Stimulated activated naive B cell treated with anti-CD40 and anti-IgM and Interleukin-4, amounts not matched to agents 10 μg/mL and 1 μg/mL and 100 μg/mL, for 72 hours (primary cell): ENCODE results near the gene TRMT44.

Source experiments
- ATAC-seq, 2 donors: fragments of 150-1000 bp; cut with Tn5 transposase; replicated peaks; 2 replicates each; pipeline ENCODE4 v1.10.0; 2021; ENCODE audit warnings: moderate library complexity in 1 of 2
- DNase-seq: peaks from one replicate; pipeline ENCODE4 v3.0.0; 2021
- H3K27ac Mint-ChIP-seq: one replicate; pipeline ENCODE4 v1.8.0; 2022; ENCODE audit warnings: mild to moderate bottlenecking, mixed read lengths
- H3K27me3 Mint-ChIP-seq, 2 donors: one replicate each; pipeline ENCODE4 v1.8.0; 2022; ENCODE audit warnings: mixed read lengths in 2 of 2
- H3K36me3 Mint-ChIP-seq, 2 donors: one replicate each; pipeline ENCODE4 v1.8.0; 2022; ENCODE audit warnings: mixed read lengths in 2 of 2, mild to moderate bottlenecking in 1 of 2
- H3K4me1 Mint-ChIP-seq, 2 donors: one replicate each; pipeline ENCODE4 v1.8.0; 2022; ENCODE audit warnings: mixed read lengths in 2 of 2, mild to moderate bottlenecking in 1 of 2
- H3K4me3 Mint-ChIP-seq, 2 donors: one replicate each; pipeline ENCODE4 v1.8.0; 2022; ENCODE audit warnings: mild to moderate bottlenecking in 2 of 2, mixed read lengths in 2 of 2, moderate library complexity in 1 of 2
- H3K9me3 Mint-ChIP-seq, 2 donors: one replicate each; pipeline ENCODE4 v1.8.0; 2022; ENCODE audit warnings: mixed read lengths in 2 of 2, mild to moderate bottlenecking in 1 of 2

Gene TRMT44

DNA sequence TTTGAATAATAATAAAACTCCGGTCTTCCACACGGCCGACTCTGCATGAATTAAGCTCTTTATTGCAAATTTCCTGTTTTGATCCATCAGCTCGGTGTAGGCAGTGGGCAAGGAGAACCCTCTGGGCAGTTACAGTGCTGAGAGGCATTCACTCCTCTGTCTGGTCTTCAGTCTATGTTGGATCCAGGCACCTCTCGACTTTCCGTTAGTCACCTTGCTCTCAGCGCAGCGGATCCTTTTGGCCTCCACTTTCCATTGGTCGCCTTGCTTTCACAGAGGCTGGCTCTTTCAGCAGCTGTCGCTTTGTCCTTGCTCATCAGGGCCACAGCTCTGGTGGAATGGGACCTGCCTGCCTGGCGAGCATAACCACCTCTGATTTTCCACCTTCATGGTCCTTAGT, 52.9 kb downstream of the TRMT44 start:
- Mint-ChIP-seq H3K4me3 (no peak overlapping the region), H3K36me3 (peaks cover 26 to 56% of the 10 kb centered on the region in 2 donors), H3K9me3 (peaks cover 7% of the 10 kb centered on the region in 2 donors), H3K4me1 (peaks cover 0 to 4% of the 10 kb centered on the region in 2 donors), H3K27ac (no peak overlapping the region), H3K27me3 (no peaks in the 10 kb centered on the region)
- no peak for DNase-seq
- ATAC-seq, result no peak

DNA sequence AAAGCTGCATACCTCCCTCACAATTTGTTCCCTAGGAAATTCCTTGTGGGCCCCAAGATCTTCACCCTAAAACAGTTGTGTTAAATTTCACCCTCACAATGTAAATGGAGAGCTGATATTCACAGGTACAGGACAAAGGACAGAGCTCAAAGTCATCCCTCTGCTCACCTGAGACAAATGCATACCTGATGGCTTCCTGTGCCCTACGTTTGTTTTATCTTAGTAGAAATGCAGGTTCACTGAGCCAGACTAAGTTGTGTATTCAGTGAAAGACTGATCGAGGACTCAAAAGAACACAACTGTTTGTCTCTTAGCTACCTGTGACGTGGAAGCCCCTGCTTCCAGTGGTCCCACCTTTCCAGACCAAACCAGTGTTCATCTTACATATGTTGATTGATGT, 53.6 kb downstream of the TRMT44 start:
- Mint-ChIP-seq H3K9me3 (peaks cover 7% of the 10 kb centered on the region in 2 donors), H3K27me3 (no peaks in the 10 kb centered on the region), H3K4me1 (peaks cover 0 to 2% of the 10 kb centered on the region in 2 donors), H3K27ac (no peak overlapping the region), H3K36me3 (peaks cover 23 to 53% of the 10 kb centered on the region in 2 donors), H3K4me3 (no peak overlapping the region)
- ATAC-seq, result no peak
- DNase-seq, result no peak

DNA sequence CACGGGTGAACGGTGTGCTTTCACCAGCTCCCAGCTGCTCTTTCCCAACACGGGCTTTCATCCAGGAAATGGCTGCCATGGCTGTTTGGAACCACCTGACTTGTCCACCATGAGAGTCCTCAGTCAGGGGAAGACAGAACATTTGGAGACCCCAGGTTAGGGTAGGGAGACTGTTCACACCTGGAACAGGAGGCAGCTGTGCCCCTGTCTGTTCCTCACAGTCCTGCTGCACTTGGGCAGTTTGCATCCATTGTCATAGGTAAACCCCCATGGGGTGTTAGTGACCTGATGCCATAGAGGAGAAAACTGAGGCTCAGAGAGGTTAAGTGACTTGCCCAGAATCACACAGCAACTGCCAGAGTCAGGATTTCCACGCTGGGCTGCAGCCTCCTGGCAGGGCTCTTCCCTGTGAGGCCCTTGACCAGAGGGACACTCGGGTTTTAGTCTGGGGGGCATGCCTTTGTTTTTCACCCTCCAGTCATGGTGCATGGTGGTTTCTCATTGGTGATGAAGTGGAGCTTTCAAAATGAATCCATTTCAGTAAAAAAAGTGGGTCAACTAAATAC, 54.5 kb downstream of the TRMT44 start:
- Mint-ChIP-seq H3K36me3 (peaks cover 22 to 49% of the 10 kb centered on the region in 2 donors), H3K4me1 (peaks cover 0 to 2% of the 10 kb centered on the region in 2 donors), H3K9me3 (peaks cover 7% of the 10 kb centered on the region in 2 donors), H3K27me3 (no peaks in the 10 kb centered on the region), H3K4me3 (no peak overlapping the region), H3K27ac (no peak overlapping the region)
- ATAC-seq, result no peak
- no peak for DNase-seq

DNA sequence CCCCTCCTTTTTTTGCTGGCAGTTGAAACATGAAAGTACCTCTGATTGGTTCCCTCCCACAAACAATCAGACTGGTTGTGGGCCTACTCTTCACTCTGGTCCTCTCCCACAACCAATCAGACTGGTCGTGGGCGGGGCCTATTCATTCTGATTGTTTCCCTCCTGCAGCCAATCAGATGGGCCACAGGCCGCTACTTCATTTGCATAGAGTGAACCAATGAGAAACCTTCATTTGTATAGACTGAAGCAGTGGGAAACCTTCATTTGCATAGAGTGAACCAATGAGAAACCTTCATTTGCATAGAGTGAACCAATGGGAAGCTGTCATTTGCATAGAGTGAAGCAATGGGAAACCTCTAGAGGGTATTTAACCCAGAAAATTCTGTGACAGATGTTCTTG, 55.2 kb downstream of the TRMT44 start:
- ATAC-seq (no peak), DNase-seq (no peak)
- Mint-ChIP-seq H3K36me3 (peaks cover 17 to 44% of the 10 kb centered on the region in 2 donors), H3K4me1 (peaks cover 0 to 2% of the 10 kb centered on the region in 2 donors), H3K27me3 (no peaks in the 10 kb centered on the region), H3K27ac (no peak overlapping the region), H3K4me3 (no peak overlapping the region), H3K9me3 (peaks cover 7% of the 10 kb centered on the region in 2 donors)

DNA sequence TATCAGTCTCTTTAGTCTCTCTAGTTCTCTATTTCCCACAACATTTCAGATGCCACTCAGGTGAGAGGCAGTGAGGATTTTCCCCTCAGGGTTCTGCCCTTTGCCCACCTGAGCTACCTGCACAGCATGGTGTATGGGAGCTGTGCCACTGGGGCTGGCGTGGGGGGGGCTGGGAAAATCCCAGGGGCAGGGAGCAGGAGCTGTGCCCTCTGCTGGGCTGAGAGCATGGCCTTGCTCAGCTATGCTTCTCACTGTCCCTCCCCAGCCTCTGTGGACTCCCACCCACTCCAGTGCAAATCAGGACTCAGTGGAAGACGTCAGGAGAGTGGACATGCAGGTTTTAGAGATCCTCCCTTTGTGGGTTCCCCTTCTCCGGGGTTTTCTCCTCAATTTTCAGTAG, 57.2 kb downstream of the TRMT44 start:
- peaks cover 17 to 43% of the 10 kb centered on the region in 2 donors for H3K36me3 Mint-ChIP-seq

DNA sequence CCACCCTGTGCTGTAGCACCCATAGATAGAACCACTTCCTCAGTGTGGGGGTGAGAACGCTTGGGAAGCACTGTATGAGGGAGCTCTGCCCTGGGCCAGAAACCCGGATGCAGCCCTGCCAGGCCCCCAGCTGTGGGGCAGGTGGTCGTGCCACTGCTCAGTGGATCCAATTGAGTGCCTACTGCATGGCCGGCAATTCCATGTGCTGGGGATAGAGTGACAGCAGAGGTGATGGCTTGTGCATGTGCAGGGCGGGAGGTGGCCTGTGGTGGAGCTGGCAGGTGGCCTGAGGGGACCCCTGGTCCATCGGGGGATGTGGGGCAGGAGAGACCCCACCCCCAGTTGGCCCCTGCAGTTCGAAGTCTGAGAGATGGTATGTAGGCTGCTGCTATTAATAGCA, 60.4 kb downstream of the TRMT44 start:
- Mint-ChIP-seq H3K4me3 (no peak overlapping the region), H3K27ac (no peak overlapping the region), H3K9me3 (peaks cover 13 to 16% of the 10 kb centered on the region in 2 donors), H3K36me3 (peaks cover 18 to 41% of the 10 kb centered on the region in 2 donors), H3K4me1 (no peaks in the 10 kb centered on the region), H3K27me3 (peaks cover 0 to 6% of the 10 kb centered on the region in 2 donors)
- no peak for DNase-seq
- no peak for ATAC-seq

More for the DNA sequence above, 57.2 kb downstream of the TRMT44 start:
- Mint-ChIP-seq H3K4me3 (no peak overlapping the region), H3K27ac (no peak overlapping the region), H3K4me1 (peaks cover 0 to 2% of the 10 kb centered on the region in 2 donors), H3K9me3 (peaks cover 7% of the 10 kb centered on the region in 2 donors), H3K27me3 (no peaks in the 10 kb centered on the region)
- DNase-seq (no peak), ATAC-seq (no peak)

DNA sequence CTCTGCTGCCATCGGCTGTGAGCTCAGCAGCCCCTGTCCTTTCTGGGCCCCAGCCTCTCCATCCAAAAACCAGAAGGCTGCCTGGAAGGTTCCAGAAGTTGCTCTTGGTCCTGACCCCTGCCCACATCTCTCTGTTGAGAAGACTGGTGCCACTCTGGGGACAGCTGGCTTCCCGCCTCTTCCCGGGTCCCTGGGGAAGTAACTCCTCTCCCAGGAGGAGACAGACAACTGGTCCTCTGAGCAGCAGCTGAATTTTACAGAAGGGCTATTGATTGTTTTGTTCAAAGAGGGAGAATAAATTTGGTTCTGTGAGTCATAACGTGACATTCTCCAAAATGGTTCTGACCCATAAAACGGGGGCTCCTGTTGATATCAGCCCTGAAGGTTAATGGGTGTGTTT, 61.2 kb downstream of the TRMT44 start:
- ATAC-seq, result no peak
- H3K9me3 Mint-ChIP-seq, result peaks cover 13 to 17% of the 10 kb centered on the region in 2 donors
- H3K27ac Mint-ChIP-seq, result no peak overlapping the region
- no peak overlapping the region for H3K4me3 Mint-ChIP-seq
- H3K4me1 Mint-ChIP-seq, result no peaks in the 10 kb centered on the region
- no peak for DNase-seq
- peaks cover 15 to 37% of the 10 kb centered on the region in 2 donors for H3K36me3 Mint-ChIP-seq
- H3K27me3 Mint-ChIP-seq, result peaks cover 0 to 6% of the 10 kb centered on the region in 2 donors

DNA sequence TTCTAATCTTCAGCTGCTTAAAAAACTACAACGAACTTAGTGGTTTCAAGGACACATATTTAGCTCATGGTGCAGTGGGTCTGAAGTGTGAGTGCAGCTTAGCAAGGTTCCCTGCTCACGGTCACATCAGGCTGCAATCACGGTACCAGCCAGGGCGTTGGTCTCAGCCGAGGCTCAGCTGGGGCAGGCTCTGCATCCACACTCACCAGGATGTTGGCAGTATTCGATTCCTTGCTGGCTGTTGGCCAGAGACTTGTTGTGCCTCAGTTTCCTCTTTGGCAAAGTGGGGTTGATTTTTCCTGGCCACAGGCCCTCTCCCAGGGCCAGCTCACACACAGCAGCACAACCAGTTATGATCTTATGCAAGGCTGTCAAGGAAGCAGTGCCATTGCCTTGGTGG, 61.8 kb downstream of the TRMT44 start:
- DNase-seq (no peak), ATAC-seq (no peak)
- Mint-ChIP-seq H3K4me1 (no peaks in the 10 kb centered on the region), H3K9me3 (peaks cover 13 to 17% of the 10 kb centered on the region in 2 donors), H3K27me3 (peaks cover 0 to 6% of the 10 kb centered on the region in 2 donors), H3K36me3 (peaks cover 15 to 38% of the 10 kb centered on the region in 2 donors), H3K4me3 (no peak overlapping the region), H3K27ac (no peak overlapping the region)

DNA sequence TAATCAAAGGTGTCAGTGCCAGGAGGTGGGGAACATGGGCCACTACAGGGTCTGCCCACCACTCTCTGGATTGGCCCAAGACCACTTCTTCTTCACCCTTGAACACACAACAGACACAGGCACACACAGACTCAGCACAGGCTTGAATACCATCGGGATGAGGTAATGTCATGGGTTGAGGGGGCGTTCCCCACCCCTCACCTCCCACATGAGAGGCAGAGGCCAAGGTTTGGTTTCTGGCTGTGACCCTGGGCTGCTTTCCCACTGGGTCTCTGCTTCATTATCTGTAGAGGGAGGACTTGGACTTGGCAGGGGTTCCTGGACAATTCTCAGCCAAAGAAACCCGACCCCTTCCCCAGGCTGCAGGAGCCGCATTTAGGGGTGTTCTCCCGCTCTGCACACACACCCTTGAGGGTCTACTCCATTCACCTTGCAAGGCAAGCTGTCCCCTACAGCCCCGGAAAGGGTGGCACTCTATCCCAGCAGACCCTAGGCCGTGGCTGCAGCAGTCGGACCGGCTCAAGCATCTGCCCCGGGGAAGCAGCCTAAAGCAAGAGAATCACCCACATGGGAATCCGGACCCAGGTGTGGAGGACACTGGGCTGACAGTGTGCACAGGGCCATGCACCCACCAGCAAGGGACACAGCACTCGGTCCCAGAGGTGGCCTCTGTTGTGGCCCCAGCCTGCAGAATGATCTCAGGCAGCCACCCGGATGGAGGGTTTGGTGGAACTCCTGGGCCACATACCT, 62.4 kb downstream of the TRMT44 start:
- H3K9me3 Mint-ChIP-seq, result peaks cover 10 to 13% of the 10 kb centered on the region in 2 donors

DNA sequence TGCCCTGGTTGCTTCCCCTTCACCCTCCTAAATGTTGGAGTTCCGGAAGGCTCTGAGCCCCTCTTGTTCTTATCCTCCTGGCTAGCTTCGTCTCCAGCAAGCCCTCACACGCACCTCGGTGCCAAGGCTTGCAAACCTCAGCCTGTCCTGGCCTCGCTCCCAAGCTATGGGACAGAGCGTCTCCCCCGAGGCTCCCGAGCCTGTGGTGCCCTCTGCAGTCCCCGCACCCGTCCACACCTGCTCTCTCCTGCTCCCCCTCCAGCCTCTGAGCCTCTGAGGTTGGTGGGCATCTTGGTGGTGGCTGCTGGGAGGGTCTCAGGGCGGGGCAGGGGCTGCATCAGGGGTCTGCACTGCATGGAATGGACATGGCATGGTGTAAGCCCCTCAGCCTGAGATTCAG, 63.2 kb downstream of the TRMT44 start:
- no peak overlapping the region for H3K4me3 Mint-ChIP-seq
- peaks cover 0 to 6% of the 10 kb centered on the region in 2 donors for H3K27me3 Mint-ChIP-seq
- peaks cover 6 to 9% of the 10 kb centered on the region in 2 donors for H3K9me3 Mint-ChIP-seq
- H3K4me1 Mint-ChIP-seq, result no peaks in the 10 kb centered on the region
- no peak overlapping the region for H3K27ac Mint-ChIP-seq
- DNase-seq (no peak), ATAC-seq (no peak)
- H3K36me3 Mint-ChIP-seq, result peaks cover 9 to 30% of the 10 kb centered on the region in 2 donors

More for the DNA sequence above, 62.4 kb downstream of the TRMT44 start:
- Mint-ChIP-seq H3K27me3 (peaks cover 0 to 6% of the 10 kb centered on the region in 2 donors), H3K36me3 (peaks cover 12 to 36% of the 10 kb centered on the region in 2 donors), H3K4me3 (no peak overlapping the region), H3K27ac (no peak overlapping the region), H3K4me1 (no peaks in the 10 kb centered on the region)
- no peak for DNase-seq
- no peak for ATAC-seq

DNA sequence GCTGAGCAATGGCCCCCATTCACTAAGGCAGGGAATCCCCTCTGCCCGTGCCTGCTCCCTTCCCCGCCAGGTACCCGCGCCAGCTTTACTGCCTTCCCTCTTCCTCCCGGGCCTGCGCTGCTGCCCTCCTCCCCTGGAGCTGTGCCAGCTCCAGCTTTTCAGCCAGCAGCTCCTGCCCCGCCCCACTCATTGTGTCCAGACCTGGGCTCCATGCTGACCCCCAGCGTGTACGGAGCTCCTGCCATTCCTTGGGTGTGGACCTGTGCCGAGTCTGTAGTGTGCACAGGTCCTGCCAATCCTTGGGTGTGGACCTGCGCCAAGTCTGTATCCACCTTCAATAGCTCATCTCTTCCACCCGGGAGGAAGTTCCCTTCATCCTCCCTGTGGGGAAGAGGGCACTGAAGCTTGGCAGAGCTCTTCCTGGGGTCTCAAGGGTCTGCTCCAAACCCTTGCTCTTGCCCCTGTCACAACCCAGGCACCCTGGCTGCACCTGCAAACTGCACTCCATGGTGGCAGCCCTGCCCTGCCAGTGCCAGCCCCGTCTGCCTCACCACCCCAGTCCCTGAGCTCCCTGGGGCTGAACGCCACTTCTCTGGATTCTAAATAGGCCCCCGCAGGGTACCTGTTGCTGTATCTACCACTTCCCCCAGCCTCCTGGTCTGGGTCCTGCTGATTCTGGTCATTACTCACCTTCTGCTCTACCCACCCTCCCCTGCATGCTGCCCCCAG, 63.9 kb downstream of the TRMT44 start:
- H3K36me3 Mint-ChIP-seq, result peaks cover 9 to 30% of the 10 kb centered on the region in 2 donors
- H3K4me1 Mint-ChIP-seq, result no peaks in the 10 kb centered on the region
- peaks cover 0 to 6% of the 10 kb centered on the region in 2 donors for H3K27me3 Mint-ChIP-seq
- no peak overlapping the region for H3K4me3 Mint-ChIP-seq
- no peak overlapping the region for H3K27ac Mint-ChIP-seq
- ATAC-seq (no peak), DNase-seq (no peak)
- peaks cover 6 to 9% of the 10 kb centered on the region in 2 donors for H3K9me3 Mint-ChIP-seq

DNA sequence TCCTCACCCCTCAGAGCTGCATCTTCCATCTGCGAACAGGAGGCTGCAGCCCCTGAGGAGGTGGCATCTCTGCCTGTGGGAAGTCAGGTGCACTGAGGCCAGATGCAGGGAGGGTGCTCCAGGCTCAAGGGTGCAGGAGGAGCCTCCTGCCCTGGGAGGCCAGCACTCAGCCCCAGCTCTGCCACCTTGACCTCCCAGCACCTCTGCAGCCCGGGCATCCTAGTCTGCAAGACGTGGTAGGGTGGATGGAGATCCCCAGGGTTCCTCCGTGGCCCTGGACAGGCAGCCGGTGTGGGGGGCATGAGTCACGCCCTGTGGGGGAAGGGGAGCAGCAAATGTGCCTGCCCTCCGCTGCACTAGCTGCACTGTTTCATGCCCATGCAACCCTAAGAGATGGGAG, 64.7 kb downstream of the TRMT44 start:
- ATAC-seq (no peak), DNase-seq (no peak)
- Mint-ChIP-seq H3K4me3 (no peak overlapping the region), H3K27ac (no peak overlapping the region), H3K36me3 (peaks cover 9 to 30% of the 10 kb centered on the region in 2 donors), H3K9me3 (peaks cover 6 to 9% of the 10 kb centered on the region in 2 donors), H3K4me1 (no peaks in the 10 kb centered on the region), H3K27me3 (peaks cover 0 to 6% of the 10 kb centered on the region in 2 donors)

DNA sequence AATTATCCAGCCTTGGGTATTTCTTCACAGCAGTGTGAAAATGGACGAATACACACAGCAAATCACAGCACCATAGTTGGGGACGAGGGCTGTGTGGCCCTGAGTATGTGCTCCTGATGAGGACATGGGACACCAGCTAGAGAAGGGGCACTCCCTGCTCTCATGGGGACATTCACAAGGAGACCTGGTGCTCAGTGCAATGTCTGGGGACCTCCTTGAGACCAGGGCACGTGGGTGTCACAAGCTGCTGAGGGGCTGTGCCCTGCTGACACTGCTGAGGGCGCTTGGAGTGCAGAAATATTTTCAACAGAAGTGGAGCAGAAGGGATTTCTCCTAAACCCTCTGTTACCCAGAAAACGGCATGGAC, 65.4 kb downstream of the TRMT44 start:
- Mint-ChIP-seq H3K27ac (no peak overlapping the region), H3K4me3 (no peak overlapping the region), H3K9me3 (peaks cover 6 to 9% of the 10 kb centered on the region in 2 donors), H3K4me1 (no peaks in the 10 kb centered on the region), H3K36me3 (peaks cover 9 to 34% of the 10 kb centered on the region in 2 donors), H3K27me3 (peaks cover 0 to 6% of the 10 kb centered on the region in 2 donors)
- DNase-seq (no peak), ATAC-seq (no peak)

DNA sequence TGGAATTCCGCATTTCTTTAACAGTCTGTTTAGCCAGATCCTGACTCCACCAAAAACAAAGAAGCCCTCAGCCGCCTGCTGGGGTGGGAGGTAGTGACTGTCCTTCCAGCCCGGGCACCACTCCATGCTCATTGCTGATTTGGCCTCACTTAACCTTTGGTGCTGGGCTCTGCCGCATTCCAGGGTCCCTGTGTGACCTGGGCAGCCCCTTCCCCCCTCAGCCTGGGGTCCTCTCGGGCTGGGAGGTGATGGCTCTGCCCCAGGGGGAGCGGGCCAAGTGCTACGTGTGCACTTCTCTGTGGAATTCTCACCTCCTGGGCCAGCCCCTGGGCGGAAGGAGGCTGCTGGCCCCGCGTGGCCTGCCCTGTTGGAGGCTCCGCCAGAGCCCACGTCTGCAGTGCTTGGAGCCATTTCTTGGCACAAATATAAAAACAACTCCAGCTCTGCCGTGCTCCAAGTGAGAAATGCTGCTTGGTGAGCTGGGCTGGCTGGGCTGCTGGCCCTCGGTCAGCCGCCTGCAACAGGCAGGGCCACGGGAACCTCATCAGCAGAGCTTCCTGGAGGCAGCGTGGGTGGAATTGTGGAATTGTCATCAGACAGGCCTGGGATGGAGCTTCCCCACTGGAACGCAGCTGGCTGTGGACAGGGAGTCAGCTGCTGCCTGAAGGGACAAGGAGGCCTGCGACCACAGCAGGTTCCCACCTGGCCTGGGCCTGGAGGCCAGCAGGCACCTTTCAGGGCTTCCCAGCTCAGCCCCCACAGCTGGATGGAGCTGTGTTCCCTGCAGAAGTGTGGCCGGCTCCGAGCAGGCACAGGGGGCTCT, 66.0 kb downstream of the TRMT44 start:
- peaks cover 6 to 9% of the 10 kb centered on the region in 2 donors for H3K9me3 Mint-ChIP-seq
- ATAC-seq, result no peak
- DNase-seq, result no peak
- H3K4me3 Mint-ChIP-seq, result no peak overlapping the region
- peaks cover 0 to 6% of the 10 kb centered on the region in 2 donors for H3K27me3 Mint-ChIP-seq
- H3K36me3 Mint-ChIP-seq, result peaks cover 9 to 34% of the 10 kb centered on the region in 2 donors
- H3K27ac Mint-ChIP-seq, result no peak overlapping the region
- H3K4me1 Mint-ChIP-seq, result no peaks in the 10 kb centered on the region
